Activated CD8-positive, alpha-beta memory T cell treated with anti-CD3 and anti-CD28 coated beads, Interleukin-2, amount 50 U/mL, for 1 hour (primary cell): ENCODE measurements around the gene PTPN2.
"Not testable (repeated sequence)": the region's sequence is repeated elsewhere in the genome, so short reads cannot be mapped to it uniquely, and the experiment has no call there.

Source experiments
- DNase-seq: peaks from one replicate; pipeline ENCODE4 v3.0.0-alpha.2; 2020; ENCODE audit errors: extremely low read depth

The PTPN2 gene

DNA sequence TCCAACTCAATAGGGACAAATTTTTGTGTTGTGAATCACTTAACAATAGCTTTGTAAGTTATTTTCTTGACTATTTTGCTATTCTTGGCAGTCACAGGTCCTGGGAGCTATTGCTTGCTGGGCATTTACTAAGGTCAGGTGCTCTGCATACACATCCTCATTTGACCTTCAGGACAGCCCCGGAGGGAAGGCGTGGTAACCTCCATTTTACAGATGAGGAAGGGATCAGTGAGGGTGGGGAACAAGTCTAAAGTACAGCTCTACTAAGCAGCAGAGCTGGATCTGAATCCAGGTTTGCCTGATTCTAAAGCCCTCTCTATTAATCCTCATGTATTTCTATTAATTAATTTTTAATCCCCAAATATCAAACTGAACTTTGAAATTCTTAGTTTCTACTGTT is 58.8 kb downstream of the PTPN2 start:
- DNase-seq: no peak

GRCh38 chr18:12823892-12824291 is 60.1 kb downstream of the PTPN2 start:
- DNase-seq: no peak

GRCh38 chr18:12821408-12821807 is 62.6 kb downstream of the PTPN2 start:
- no peak for DNase-seq

GRCh38 chr18:12820506-12820905 is 63.5 kb downstream of the PTPN2 start:
- no peak for DNase-seq

DNA sequence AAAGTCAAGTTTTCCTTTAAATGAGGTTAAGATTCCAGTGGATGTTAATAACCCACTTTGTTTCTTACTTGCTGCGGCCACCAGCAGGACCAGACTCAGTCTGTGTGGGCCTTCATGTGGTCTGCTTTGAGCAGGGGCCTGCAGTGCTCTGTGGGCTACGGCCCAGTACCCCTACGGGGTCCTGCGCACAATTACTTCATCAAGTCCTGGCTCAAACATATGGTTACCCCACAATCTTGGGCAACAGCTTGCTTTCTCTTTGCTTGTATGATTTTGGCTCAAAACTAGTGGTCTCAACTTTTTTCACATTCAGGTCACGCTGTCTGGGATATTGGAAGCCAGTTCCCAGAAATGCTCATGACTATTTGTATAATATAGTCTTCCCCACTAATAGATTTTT is 64.2 kb downstream of the PTPN2 start:
- no peak for DNase-seq

- DNase-seq: no peak
These were observed 64.7 kb downstream of the PTPN2 start for GRCh38 chr18:12819322-12819721.

DNA sequence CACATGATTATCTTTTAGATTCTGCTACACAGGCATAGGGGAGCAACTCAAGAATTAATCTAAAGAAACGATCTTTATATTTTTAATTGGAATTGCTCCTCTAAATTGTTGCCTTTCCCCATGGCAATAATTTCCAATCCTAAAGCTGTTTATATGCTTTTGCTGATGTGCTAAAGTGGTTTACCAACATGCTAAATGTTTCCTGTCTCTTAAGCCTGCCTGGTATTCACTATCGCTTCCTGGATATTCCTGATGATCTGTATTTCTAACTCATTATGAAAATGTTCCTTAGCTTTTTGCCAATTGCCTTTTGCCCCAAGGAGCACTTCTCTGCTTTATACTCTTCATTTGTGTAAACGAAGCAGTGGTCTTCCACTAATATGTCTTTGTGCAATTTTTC is 65.8 kb downstream of the PTPN2 start:
- no peak for DNase-seq

GRCh38 chr18:12816451-12816850 is 67.6 kb downstream of the PTPN2 start:
- no peak for DNase-seq

DNA sequence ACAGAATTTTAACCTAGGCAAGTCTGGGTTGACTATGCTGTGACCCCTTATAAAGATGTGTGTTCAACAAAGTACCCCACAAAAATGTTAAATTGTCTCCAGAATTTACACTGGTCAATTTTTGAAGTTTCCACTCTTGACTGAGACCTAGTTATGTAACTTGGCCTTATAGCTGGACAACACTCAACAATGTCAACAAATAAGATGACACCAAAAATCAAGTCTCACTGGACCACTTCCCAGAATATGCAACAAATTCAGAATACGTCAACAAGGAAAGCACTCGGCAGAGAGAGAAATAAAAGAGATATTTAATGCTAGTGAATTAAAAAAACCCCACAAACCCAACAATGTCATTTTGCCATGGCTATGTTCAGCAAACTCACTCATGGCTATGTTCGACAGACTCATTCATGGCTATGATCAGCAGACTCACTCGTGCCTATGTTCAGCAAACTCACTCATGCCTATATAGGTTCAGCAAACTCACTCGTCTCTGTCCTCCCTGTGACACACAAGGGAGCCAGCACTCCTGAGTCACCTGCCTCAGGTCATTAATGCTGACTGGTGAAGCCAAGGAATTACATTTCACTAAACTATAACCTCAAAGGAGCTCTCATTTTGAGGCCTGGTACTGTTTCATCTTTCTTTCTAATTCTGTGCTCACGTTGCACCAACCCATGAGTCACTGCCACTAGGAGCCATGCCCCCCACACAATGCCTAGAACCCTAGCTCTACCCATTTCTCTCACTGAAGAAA is 72.7 kb downstream of the PTPN2 start:
- DNase-seq: no peak

GRCh38 chr18:12803069-12803936 is 80.7 kb downstream of the PTPN2 start:
- no peak for DNase-seq

DNA sequence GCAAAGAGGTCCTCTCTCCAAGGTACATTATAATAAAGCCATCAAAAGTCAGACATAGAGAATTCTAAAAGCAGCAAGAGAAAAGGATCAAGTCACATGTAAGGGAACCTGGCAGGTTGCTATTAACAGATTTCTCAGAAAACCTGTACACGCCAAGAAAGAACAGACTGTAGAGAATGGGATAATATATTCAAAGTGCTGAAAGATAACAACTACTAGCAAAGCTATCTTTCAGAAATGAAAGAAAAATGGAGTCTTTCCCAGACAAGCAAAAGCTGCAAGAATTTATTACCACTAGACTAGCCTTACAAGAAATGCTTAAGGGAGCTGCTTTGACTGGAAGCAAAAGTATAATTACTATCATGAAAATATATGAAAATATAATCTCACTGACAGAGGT is 81.5 kb downstream of the PTPN2 start:
- DNase-seq: no peak

- DNase-seq: no peak
These were observed 87.6 kb downstream of the PTPN2 start for GRCh38 chr18:12796448-12796847.

- DNase-seq: no peak
These were observed 92.4 kb downstream of the PTPN2 start for GRCh38 chr18:12791610-12792009.

- no peak for DNase-seq
These were observed 97.4 kb downstream of the PTPN2 start for GRCh38 chr18:12786669-12787068.

DNA sequence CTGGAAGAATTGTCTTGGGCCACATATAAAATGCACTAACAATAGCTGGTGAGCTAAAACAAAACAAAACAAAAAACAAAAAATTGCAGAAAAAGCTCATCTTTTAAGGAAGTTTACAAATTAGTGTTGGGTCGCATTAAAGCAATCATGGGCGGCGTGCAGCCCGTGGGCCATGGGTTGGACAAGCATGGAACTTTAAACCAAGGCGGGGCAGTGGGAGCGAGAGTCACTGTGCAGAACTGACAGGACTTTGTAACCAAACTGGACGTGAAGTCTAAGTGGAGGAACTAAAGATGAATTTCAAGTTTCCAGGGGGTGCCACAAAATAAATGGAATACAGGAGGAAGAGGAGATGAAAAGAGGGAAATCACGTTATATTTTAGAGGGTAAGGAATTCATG is 100.5 kb downstream of the PTPN2 start:
- DNase-seq: no peak

GRCh38 chr18:12782521-12782920 is 101.5 kb downstream of the PTPN2 start:
- no peak for DNase-seq

DNA sequence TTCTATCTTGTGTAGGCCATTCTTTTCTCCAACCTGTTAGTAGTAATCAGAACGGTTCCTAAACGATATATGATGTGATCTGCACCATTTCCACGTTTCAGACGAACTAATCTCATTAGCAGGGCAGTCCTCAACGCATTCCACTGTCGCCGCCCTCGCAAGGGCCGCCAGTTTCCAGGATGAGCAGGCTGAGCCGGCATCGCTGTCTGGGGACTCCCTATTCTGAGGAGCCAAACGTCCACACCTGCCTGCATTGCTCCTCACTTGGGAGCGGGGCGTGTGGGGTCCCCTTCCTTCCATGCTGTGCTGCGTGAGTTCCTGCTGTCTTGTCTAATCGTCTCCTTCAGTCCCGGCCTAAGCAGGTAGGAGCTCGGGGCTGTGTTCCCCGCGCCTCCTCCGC is 104.6 kb downstream of the PTPN2 start:
- no peak for DNase-seq

GRCh38 chr18:12779043-12779442 is 105.0 kb downstream of the PTPN2 start:
- DNase-seq: no peak

- DNase-seq: no peak
These were observed 106.5 kb downstream of the PTPN2 start for GRCh38 chr18:12777500-12777944.

- no peak for DNase-seq
These were observed 107.1 kb downstream of the PTPN2 start for GRCh38 chr18:12776821-12777471.

DNA sequence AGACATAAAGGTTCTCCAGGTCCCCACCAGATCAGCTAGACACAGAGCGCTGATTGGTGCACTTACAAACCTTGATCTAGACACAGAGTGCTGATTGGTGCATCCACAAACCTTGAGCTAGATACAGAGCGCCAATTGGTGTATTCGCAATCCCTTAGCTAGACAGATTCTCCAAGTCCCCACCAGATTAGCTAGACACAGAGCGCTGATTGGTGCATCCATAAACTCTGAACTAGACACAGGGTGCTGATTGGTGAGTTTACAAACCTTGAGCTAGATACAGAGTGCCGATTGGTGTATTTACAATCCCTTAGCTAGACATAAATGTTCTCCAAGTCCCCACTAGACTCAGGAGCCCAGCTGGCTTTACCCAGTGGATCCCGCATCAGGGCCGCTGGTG is 107.6 kb downstream of the PTPN2 start:
- not testable (repeated sequence) for DNase-seq

DNA sequence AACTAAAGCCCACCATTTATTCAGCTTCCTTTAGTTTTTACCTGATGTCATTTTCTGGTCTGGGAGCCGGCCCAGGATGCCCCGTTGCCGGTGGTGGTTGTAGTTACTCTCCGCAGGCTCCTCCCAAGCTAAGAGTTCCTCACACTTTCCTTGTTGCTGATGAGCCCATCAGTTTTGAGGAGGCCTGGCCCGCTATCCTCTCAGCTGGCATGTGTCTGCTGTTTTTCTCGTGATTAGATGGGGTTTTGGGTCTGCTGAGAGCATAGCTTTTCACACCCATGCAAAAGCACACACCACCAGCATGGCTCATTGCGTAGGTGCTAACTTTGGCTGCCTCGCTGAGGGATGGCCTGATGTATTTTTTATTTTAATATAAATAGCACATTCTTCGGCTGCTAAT is 109.1 kb downstream of the PTPN2 start:
- no peak for DNase-seq

DNA sequence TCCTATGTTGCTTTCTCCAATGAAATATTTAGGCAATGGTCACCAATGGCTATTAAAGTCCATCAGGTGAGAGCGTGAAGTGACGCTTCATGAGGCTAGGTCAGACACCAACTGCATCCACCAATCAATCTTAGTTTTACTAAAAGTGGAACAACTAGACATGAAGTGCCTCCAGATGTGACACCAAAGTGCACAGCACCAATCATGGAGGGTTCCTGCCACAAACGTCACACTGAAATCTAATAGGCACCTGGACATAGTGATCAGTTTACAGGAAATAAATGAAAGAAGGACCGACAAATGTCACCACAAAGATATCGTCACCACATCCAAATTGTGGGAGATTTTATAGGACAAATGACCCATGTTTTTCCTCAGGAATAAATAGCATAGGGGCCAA is 110.7 kb downstream of the PTPN2 start:
- DNase-seq: no peak
